DOHH2 (cell line): Measurements from ENCODE around the gene INF2.

Source experiments
- H3F3A ChIP-seq: fragments of 200-600 bp; sonication (generic), shearing (Covaris generic); 2 replicates; pipeline ENCODE4 v1.6.0; 2016; ENCODE audit warnings: antibody characterized with exemption, mild to moderate bottlenecking; ENCODE audit not compliant: control insufficient read depth, insufficient read depth
- H3K27ac ChIP-seq: fragments of 200-600 bp; sonication (generic); 2 replicates; pipeline ENCODE4 v1.5.1; 2014; ENCODE audit warnings: low read depth, mild to moderate bottlenecking, low read length, moderate library complexity
- H3K27me3 ChIP-seq: fragments of 200-600 bp; sonication (generic); 2 replicates; pipeline ENCODE4 v1.6.1; 2014; ENCODE audit warnings: mild to moderate bottlenecking, low read length, mixed read lengths; ENCODE audit not compliant: control insufficient read depth
- H3K36me3 ChIP-seq: fragments of 200-600 bp; sonication (generic); 2 replicates; pipeline ENCODE4 v1.6.1; 2014; ENCODE audit warnings: mild to moderate bottlenecking, low read length, moderate library complexity, mixed read lengths; ENCODE audit not compliant: control insufficient read depth
- H3K4me1 ChIP-seq: fragments of 200-600 bp; sonication (generic); 2 replicates; pipeline ENCODE4 v1.6.1; 2014; ENCODE audit warnings: mild to moderate bottlenecking, low read length, mixed read lengths; ENCODE audit not compliant: control insufficient read depth
- H3K4me2 ChIP-seq: fragments of 200-600 bp; sonication (generic); 2 replicates; pipeline ENCODE4 v1.6.0; 2014; ENCODE audit warnings: mild to moderate bottlenecking, low read length, moderate library complexity
- H3K4me3 ChIP-seq: fragments of 200-600 bp; sonication (generic); 2 replicates; pipeline ENCODE4 v1.5.1; 2014; ENCODE audit warnings: mild to moderate bottlenecking, low read length, mixed read lengths
- H3K79me2 ChIP-seq: fragments of 200-600 bp; sonication (generic); 2 replicates; pipeline ENCODE4 v1.6.1; 2014; ENCODE audit warnings: mild to moderate bottlenecking, low read length, mixed read lengths; ENCODE audit not compliant: control insufficient read depth
- H3K9me2 ChIP-seq: fragments of 200-600 bp; sonication (generic); replicated peaks from 2 replicates; pipeline ENCODE4 v1.6.1; 2014; ENCODE audit warnings: mild to moderate bottlenecking, low read length, mixed read lengths; ENCODE audit not compliant: control insufficient read depth
- H3K9me3 ChIP-seq: fragments of 200-600 bp; sonication (generic); 2 replicates; pipeline ENCODE4 v1.6.1; 2014; ENCODE audit warnings: antibody characterized with exemption, low read length, mixed read lengths; ENCODE audit not compliant: control insufficient read depth, insufficient read depth
- H4K20me1 ChIP-seq: fragments of 200-600 bp; sonication (generic); 2 replicates; pipeline ENCODE4 v1.6.0; 2014; ENCODE audit warnings: low read depth, mild to moderate bottlenecking, antibody characterized with exemption, low read length, moderate library complexity; ENCODE audit not compliant: control insufficient read depth, insufficient read depth
- EZH2phosphoT487 ChIP-seq: fragments of 200-600 bp; sonication (generic); IDR thresholded peaks from 2 replicates; pipeline ENCODE4 v1.6.1; 2017; ENCODE audit warnings: borderline replicate concordance, mild to moderate bottlenecking, antibody characterized with exemption, low read length, moderate library complexity, mixed read lengths
- TF ChIP-seq, protein P1 (sequence below): fragments of 200-600 bp; sonication (generic); IDR thresholded peaks from one replicate; pipeline ENCODE4 v1.5.1; 2014; ENCODE audit warnings: antibody characterized with exemption, mild to moderate bottlenecking, low read depth, low read length; ENCODE audit not compliant: poor library complexity, severe bottlenecking

INF2 gene

DNA sequence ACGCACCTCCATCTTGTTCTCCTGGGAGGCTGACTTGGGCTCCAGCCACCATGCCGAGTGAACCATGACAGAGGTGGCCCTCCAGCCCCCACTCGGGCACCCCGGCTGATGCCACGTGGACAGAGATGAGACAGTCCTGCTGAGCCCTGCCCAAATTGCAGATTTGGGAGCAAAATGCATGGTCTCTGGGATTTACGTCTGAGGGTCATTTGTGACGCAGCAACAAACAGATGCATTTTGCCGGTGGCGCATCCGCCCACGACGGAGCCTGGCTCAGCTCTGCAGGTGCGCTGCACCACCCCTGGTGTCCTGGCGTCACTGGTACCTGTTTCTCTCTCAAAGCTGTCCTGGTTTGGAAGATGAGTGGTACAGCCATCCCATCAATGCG lies 31.1 kb upstream of the INF2 start:
- Histone ChIP-seq H3K79me2 (no peaks in the 10 kb centered on the region), H3K4me1 (peaks cover 71% of the 10 kb centered on the region), H4K20me1 (no peaks in the 10 kb centered on the region), H3K36me3 (peaks cover 8% of the 10 kb centered on the region), H3K9me3 (peaks cover 15% of the 10 kb centered on the region; the same call in 1 of the 2 replicates), H3K4me2 (peak overlapping the region; percentile 97), H3K9me2 (no peaks in the 10 kb centered on the region), H3K27ac (peak overlapping the region; percentile 100), H3K4me3 (peak overlapping the region; percentile 73), H3K27me3 (no peaks in the 10 kb centered on the region), H3F3A (peaks cover 54% of the 10 kb centered on the region)
- TF ChIP-seq EZH2phosphoT487, result no peak
- TF ChIP-seq, protein P1, sequence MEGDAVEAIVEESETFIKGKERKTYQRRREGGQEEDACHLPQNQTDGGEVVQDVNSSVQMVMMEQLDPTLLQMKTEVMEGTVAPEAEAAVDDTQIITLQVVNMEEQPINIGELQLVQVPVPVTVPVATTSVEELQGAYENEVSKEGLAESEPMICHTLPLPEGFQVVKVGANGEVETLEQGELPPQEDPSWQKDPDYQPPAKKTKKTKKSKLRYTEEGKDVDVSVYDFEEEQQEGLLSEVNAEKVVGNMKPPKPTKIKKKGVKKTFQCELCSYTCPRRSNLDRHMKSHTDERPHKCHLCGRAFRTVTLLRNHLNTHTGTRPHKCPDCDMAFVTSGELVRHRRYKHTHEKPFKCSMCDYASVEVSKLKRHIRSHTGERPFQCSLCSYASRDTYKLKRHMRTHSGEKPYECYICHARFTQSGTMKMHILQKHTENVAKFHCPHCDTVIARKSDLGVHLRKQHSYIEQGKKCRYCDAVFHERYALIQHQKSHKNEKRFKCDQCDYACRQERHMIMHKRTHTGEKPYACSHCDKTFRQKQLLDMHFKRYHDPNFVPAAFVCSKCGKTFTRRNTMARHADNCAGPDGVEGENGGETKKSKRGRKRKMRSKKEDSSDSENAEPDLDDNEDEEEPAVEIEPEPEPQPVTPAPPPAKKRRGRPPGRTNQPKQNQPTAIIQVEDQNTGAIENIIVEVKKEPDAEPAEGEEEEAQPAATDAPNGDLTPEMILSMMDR, result no peak

DNA sequence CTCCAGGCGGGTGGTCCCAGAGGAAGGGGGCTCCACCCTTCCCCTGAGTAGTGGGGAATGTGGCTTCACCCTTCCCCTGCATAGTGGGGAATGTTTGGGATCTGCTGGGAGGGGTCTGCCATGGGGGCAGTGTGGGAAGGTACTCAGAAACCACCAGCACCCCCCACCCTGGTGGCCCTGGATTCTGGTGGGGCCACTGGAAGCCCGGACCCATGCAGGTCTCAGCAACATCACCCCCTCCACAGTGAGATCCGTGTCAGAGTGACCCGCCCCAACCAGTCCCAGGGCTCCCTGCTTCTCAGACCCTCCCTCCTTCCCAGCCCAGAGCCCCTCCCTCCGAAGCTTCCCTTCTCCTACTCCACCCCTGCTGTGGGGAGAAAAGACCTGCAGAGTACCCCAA lies 30.3 kb upstream of the INF2 start:
- Histone ChIP-seq H3F3A (peaks cover 59% of the 10 kb centered on the region), H3K4me2 (peak overlapping the region; percentile 97)

DNA sequence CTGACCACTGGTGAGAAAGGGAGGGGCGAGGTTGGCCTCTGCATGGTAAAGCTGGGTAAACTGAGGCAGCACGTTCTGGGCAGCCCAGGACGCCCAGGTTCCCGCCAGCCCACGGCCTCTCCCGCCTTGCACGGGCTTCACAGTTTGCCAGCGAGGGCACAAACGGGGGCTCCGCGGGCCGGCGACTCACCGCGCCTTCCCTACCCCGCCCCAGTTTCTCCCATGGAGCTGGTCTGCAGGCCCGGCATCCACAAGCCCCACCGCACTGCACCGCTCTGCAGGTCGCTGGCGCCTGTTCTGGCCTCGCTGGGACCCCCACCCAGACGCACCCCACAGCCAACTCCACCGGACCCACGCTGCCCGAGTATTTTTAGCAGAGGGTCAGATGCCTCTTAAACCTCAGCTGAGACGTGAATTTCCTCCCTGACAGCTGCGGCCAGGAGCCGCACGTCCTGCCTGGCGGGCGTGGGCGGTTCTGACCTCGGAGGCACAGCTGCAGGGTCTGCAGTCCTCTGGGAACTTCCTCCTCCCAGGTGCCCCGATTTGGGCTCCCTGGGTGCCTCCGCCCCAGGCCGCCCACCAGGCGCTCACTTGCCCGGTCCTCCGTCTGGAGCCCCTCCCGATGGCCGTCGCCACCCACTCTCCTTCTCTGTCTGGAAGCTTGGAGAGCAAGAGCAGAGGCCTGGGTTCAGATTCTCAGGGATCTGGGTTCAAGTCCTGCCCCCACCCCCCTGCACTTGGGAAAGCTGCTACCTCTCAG lies 29.5 kb upstream of the INF2 start:
- no peaks in the 10 kb centered on the region for H4K20me1 ChIP-seq
- H3F3A ChIP-seq, result peaks cover 59% of the 10 kb centered on the region
- peaks cover 8% of the 10 kb centered on the region for H3K36me3 ChIP-seq
- peak overlapping the region; percentile 73 for H3K4me3 ChIP-seq
- H3K4me2 ChIP-seq, result peak overlapping the region; percentile 97
- no peaks in the 10 kb centered on the region for H3K27me3 ChIP-seq
- H3K9me2 ChIP-seq, result no peaks in the 10 kb centered on the region
- peaks cover 7% of the 10 kb centered on the region; the same call in 1 of the 2 replicates for H3K9me3 ChIP-seq
- peak overlapping the region; percentile 100 for H3K27ac ChIP-seq
- TF ChIP-seq EZH2phosphoT487, result no peak
- TF ChIP-seq, protein P1, result no peak
- H3K79me2 ChIP-seq, result no peaks in the 10 kb centered on the region
- H3K4me1 ChIP-seq, result peaks cover 86% of the 10 kb centered on the region

More for the DNA sequence above, 30.3 kb upstream of the INF2 start:
- H3K9me2 ChIP-seq, result no peaks in the 10 kb centered on the region
- peaks cover 8% of the 10 kb centered on the region for H3K36me3 ChIP-seq
- no peaks in the 10 kb centered on the region for H3K27me3 ChIP-seq
- H3K79me2 ChIP-seq, result no peaks in the 10 kb centered on the region
- peak overlapping the region; percentile 100 for H3K27ac ChIP-seq
- peaks cover 78% of the 10 kb centered on the region for H3K4me1 ChIP-seq
- peak overlapping the region; percentile 73 for H3K4me3 ChIP-seq
- TF ChIP-seq EZH2phosphoT487, result no peak
- TF ChIP-seq, protein P1, result no peak
- no peaks in the 10 kb centered on the region for H4K20me1 ChIP-seq
- peaks cover 9% of the 10 kb centered on the region; the same call in 1 of the 2 replicates for H3K9me3 ChIP-seq
